Stimulated activated CD4-positive, alpha-beta T cell treated with anti-CD3 and anti-CD28 coated beads, Interleukin-12 subunit alpha, Interleukin-12 subunit beta, amount 100 ng/mL, for 4 hours (primary cell): ENCODE measurements around the gene GDPD3.
"Not testable (repeated sequence)": the region's sequence is repeated elsewhere in the genome, so short reads cannot be mapped to it uniquely, and the experiment has no call there.

Experiments
- DNase-seq: peaks from one replicate; pipeline ENCODE4 v3.0.0-alpha.2; 2020

Gene GDPD3

GRCh38 chr16:30113031-30113710 lies at the start of gene GDPD3:
TSS of gene GDPD3 (minus strand) at chr16:30113537. CDS start at chr16:30113478, 59 bp downstream.
- no peak for DNase-seq

- no peak for DNase-seq
Observed at GRCh38 chr16:30157214-30157613, 43.9 kb upstream of the GDPD3 start.

GRCh38 chr16:30155188-30155587 lies 41.9 kb upstream of the GDPD3 start:
- no peak for DNase-seq

GRCh38 chr16:30152517-30152916 lies 39.2 kb upstream of the GDPD3 start:
- no peak for DNase-seq

GRCh38 chr16:30151091-30151490 lies 37.8 kb upstream of the GDPD3 start:
- DNase-seq, result no peak

GRCh38 chr16:30149250-30149930 lies 36.1 kb upstream of the GDPD3 start:
- DNase-seq, result no peak

- DNase-seq, result no peak
Observed at GRCh38 chr16:30147843-30148510, 34.6 kb upstream of the GDPD3 start.

GRCh38 chr16:30145657-30146056 lies 32.3 kb upstream of the GDPD3 start:
- no peak for DNase-seq

GRCh38 chr16:30144917-30145316 lies 31.6 kb upstream of the GDPD3 start:
- no peak for DNase-seq

GRCh38 chr16:30144017-30144416 lies 30.7 kb upstream of the GDPD3 start:
- DNase-seq, result no peak

GRCh38 chr16:30143347-30143702 lies 30.0 kb upstream of the GDPD3 start:
- no peak for DNase-seq

GRCh38 chr16:30142672-30143346 lies 29.5 kb upstream of the GDPD3 start:
- DNase-seq, result no peak

GRCh38 chr16:30141750-30142149 lies 28.4 kb upstream of the GDPD3 start:
- DNase-seq, result no peak

GRCh38 chr16:30139583-30140481 lies 26.5 kb upstream of the GDPD3 start:
- no peak for DNase-seq

- no peak for DNase-seq
Observed at GRCh38 chr16:30137897-30138296, 24.6 kb upstream of the GDPD3 start.

- DNase-seq, result no peak
Observed at GRCh38 chr16:30136971-30137605, 23.8 kb upstream of the GDPD3 start.

- no peak for DNase-seq
Observed at GRCh38 chr16:30132591-30132990, 19.3 kb upstream of the GDPD3 start.

- no peak for DNase-seq
Observed at GRCh38 chr16:30131869-30132475, 18.6 kb upstream of the GDPD3 start.

GRCh38 chr16:30127993-30128392 lies 14.7 kb upstream of the GDPD3 start:
- no peak for DNase-seq

- not testable (repeated sequence) for DNase-seq
Observed at GRCh38 chr16:30125690-30126089, 12.4 kb upstream of the GDPD3 start.

GRCh38 chr16:30124985-30125379 lies 11.6 kb upstream of the GDPD3 start:
- DNase-seq, result no peak
